ENCODE data around the gene ARRDC4. TPM values are rescaled to one million over a fixed set of nuclear protein-coding genes. Genes with fewer than 3 reads are reported as not detected.

Gene ARRDC4
- total RNA-seq, 1 donor from 2014 or later, result 6.7 TPM

DNA sequence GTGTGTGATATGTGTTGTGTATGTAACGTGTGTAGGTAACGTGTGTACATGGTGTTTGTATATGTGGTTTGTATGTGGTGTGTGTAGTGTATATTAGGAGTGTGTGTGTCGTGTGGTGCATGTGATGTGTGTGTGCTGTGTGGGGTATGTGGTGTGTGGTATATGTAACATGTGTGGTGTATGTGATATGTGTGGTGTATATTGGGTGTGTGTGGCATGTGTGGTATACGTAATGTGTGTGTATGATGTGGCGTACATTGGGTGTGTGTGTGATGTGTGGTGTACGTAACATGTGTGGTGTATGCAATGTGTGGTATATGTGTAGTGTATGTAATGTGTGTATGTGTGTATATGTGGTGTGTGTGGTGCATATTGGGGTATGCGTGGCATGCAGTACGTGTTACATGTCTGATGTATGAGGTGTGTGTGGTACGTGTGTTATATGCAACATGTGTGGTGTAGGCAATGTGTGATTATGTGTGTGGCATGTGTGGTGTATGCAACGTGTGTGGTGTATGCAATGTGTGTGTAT, 41.2 kb downstream of the ARRDC4 start:
- H3K4me3 Mint-ChIP-seq (ENCODE audit: unreplicated experiment), result no peak overlapping the region
- H3K27me3 Mint-ChIP-seq (ENCODE audit: unreplicated experiment), result no peaks in the 10 kb centered on the region
- H3K9me3 Mint-ChIP-seq (ENCODE audit: unreplicated experiment), result no peaks in the 10 kb centered on the region
- no peaks in the 10 kb centered on the region for H3K36me3 Mint-ChIP-seq (ENCODE audit: low read depth, unreplicated experiment)
- no peak for DNase-seq (ENCODE audit: low spot score)
- TF ChIP-seq, protein P1, sequence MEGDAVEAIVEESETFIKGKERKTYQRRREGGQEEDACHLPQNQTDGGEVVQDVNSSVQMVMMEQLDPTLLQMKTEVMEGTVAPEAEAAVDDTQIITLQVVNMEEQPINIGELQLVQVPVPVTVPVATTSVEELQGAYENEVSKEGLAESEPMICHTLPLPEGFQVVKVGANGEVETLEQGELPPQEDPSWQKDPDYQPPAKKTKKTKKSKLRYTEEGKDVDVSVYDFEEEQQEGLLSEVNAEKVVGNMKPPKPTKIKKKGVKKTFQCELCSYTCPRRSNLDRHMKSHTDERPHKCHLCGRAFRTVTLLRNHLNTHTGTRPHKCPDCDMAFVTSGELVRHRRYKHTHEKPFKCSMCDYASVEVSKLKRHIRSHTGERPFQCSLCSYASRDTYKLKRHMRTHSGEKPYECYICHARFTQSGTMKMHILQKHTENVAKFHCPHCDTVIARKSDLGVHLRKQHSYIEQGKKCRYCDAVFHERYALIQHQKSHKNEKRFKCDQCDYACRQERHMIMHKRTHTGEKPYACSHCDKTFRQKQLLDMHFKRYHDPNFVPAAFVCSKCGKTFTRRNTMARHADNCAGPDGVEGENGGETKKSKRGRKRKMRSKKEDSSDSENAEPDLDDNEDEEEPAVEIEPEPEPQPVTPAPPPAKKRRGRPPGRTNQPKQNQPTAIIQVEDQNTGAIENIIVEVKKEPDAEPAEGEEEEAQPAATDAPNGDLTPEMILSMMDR (IDR thresholded peaks at IDR 0.05; ENCODE audit: unreplicated experiment), result no peak
- H3K4me1 Mint-ChIP-seq (ENCODE audit: unreplicated experiment), result no peaks in the 10 kb centered on the region
- no peak overlapping the region for H3K27ac Mint-ChIP-seq (ENCODE audit: unreplicated experiment)

DNA sequence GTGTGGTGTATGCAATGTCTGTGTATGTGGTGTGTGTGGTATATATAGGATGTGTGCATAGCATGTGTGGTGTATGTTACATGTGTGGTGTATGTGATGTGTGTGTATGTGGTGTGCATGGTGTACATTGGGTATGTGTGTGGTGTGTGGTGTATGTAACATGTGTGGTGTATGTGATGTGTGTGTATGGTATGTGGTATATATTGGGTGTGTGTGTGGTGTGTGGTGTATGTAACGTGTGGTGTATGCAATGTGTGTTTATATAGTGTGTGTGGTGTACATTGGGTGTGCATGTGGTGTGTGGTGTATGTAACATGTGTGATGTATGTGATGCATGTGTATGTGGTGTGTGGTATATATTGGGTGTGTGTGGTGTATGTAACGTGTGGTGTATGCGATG, 41.9 kb downstream of the ARRDC4 start:
- Mint-ChIP-seq H3K4me3 (ENCODE audit: unreplicated experiment) (no peak overlapping the region), H3K36me3 (ENCODE audit: low read depth, unreplicated experiment) (no peaks in the 10 kb centered on the region), H3K27me3 (ENCODE audit: unreplicated experiment) (no peaks in the 10 kb centered on the region), H3K27ac (ENCODE audit: unreplicated experiment) (no peak overlapping the region), H3K4me1 (ENCODE audit: unreplicated experiment) (no peaks in the 10 kb centered on the region), H3K9me3 (ENCODE audit: unreplicated experiment) (no peaks in the 10 kb centered on the region)
- no peak for DNase-seq (ENCODE audit: low spot score)
- TF ChIP-seq, protein P1 (IDR thresholded peaks at IDR 0.05; ENCODE audit: unreplicated experiment), result no peak

DNA sequence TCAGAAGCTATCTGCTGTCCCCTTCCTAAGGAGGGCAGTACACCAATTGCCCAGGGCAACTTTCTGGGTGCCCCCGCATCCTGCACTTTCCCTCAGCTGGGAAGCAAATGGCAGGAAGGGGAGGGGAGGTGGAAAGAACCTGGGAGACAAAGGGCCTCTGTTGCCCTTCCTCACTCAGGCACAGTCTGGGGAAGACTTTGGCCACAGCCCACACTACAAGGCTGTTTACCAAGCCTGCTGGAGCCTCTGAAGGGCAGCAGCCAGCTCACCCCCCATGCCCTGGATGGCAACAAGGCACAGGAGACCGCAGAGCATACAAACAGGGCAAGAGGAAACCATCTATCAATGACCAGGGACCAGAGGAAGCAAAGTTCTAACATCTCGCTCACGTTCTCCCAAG, 42.4 kb downstream of the ARRDC4 start:
- Mint-ChIP-seq H3K36me3 (ENCODE audit: low read depth, unreplicated experiment) (no peaks in the 10 kb centered on the region), H3K4me3 (ENCODE audit: unreplicated experiment) (no peak overlapping the region), H3K9me3 (ENCODE audit: unreplicated experiment) (no peaks in the 10 kb centered on the region), H3K27me3 (ENCODE audit: unreplicated experiment) (no peaks in the 10 kb centered on the region), H3K4me1 (ENCODE audit: unreplicated experiment) (no peaks in the 10 kb centered on the region), H3K27ac (ENCODE audit: unreplicated experiment) (no peak overlapping the region)
- TF ChIP-seq, protein P1 (IDR thresholded peaks at IDR 0.05; ENCODE audit: unreplicated experiment), result no peak
- DNase-seq (ENCODE audit: low spot score), result no peak

DNA sequence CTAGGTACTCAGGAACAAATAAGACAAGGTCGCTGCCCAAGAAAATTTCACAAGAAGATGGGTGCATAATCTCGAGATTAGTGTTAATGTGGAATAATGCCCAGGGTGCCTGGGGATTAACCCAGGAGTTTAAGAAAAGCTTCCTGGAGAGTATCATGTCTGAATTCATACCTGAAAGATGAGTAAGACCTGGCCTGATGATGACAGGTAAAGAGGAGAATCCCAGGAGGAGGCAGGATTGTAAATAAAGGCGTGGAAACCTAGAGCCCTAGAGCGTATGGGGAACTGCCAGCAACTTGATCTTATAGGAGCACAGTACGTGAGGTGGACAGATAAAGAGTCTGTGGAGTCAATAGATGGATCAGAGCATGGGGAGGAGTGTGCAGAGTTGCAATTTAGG, 43.0 kb downstream of the ARRDC4 start:
- Mint-ChIP-seq H3K27ac (ENCODE audit: unreplicated experiment) (no peak overlapping the region), H3K9me3 (ENCODE audit: unreplicated experiment) (no peaks in the 10 kb centered on the region), H3K27me3 (ENCODE audit: unreplicated experiment) (no peaks in the 10 kb centered on the region), H3K4me1 (ENCODE audit: unreplicated experiment) (no peaks in the 10 kb centered on the region), H3K4me3 (ENCODE audit: unreplicated experiment) (no peak overlapping the region), H3K36me3 (ENCODE audit: low read depth, unreplicated experiment) (no peaks in the 10 kb centered on the region)
- TF ChIP-seq, protein P1 (IDR thresholded peaks at IDR 0.05; ENCODE audit: unreplicated experiment), result no peak
- no peak for DNase-seq (ENCODE audit: low spot score)

DNA sequence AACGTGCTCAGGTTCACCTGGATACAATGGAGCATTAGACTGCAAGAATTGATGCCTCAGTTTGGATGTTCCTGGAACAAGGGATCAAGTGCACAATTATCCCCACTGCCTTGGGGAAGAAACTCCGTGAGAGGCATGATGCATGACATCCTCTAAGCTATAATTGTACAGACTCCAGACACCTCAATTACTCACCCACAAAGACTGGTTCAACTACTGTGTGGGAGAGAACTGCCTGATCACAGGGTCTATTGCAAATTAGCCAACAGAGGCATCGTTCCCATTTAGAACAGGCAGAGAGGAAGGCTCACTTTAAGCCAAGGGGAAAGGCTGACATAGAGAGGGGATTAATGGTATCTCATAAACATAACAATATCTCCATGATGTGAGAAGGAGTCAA, 43.5 kb downstream of the ARRDC4 start:
- no peaks in the 10 kb centered on the region for H3K4me1 Mint-ChIP-seq (ENCODE audit: unreplicated experiment)
- H3K9me3 Mint-ChIP-seq (ENCODE audit: unreplicated experiment), result no peaks in the 10 kb centered on the region
- H3K4me3 Mint-ChIP-seq (ENCODE audit: unreplicated experiment), result no peak overlapping the region
- DNase-seq (ENCODE audit: low spot score), result no peak
- H3K36me3 Mint-ChIP-seq (ENCODE audit: low read depth, unreplicated experiment), result no peaks in the 10 kb centered on the region
- TF ChIP-seq, protein P1 (IDR thresholded peaks at IDR 0.05; ENCODE audit: unreplicated experiment), result no peak
- H3K27ac Mint-ChIP-seq (ENCODE audit: unreplicated experiment), result no peak overlapping the region
- no peaks in the 10 kb centered on the region for H3K27me3 Mint-ChIP-seq (ENCODE audit: unreplicated experiment)
